SHP77 (cell line): Measurements from ENCODE around the gene MYLK.
A peak's percentile ranks its signal among the peaks of the same experiment; 100 is the strongest.
"Not testable (repeated sequence)": the region's sequence is repeated elsewhere in the genome, so short reads cannot be mapped to it uniquely, and the experiment has no call there.

Experiments
- DNase-seq, 2 experiments: peaks; one replicate each; lab custom pipeline; 2025; lab: John Stamatoyannopoulos, UW

MYLK gene

DNA sequence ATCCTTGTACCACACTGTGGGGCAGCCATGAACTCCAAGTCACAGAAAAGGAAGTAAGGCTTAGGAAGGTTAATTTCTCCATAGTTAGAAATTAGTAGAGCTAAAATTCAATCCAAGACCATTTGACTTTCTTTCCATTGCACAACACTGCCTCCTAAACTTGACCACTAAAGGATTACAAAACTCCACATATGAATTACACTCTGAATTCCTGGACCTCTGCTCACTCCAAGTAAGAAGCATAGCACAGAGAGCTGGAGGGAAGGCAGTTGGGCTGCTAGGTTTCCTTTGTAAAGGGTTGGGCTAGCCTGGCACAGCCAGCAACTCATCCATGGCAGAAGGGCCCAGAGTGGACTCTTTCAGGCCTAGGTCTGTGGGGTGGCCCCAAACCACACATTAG is 134.4 kb downstream of the MYLK start:
- DNase-seq = no peak

- DNase-seq = no peak
Measured at GRCh38 chr3:123745184-123745855, 138.8 kb downstream of the MYLK start.

- no peak for DNase-seq
Measured at GRCh38 chr3:123744064-123744463, 140.1 kb downstream of the MYLK start.

- DNase-seq = no peak
Measured at GRCh38 chr3:123743121-123743520, 141.0 kb downstream of the MYLK start.

- no peak for DNase-seq
Measured at GRCh38 chr3:123741041-123741511, 143.1 kb downstream of the MYLK start.

DNA sequence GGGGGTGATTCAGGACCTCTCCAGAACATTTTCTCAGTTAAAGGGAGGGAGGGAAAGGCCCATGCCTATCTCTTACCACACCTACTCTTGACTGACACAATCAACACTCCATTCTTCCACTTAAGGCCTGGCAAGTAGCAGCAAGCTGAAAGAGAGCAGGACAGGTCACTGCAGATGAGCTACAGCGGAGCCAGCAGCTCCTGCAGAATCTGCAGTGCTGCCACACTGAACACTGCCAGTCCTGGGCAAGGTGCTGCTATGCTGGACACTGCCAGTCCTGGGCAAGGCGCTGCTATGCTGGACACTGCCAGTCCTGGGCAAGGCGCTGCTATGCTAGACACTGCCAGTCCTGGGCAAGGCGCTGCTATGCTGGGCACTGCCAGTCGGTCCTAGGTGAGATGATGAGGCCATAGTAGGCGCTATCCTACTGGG is 143.7 kb downstream of the MYLK start:
- DNase-seq = no peak

- no peak for DNase-seq
Measured at GRCh38 chr3:123739754-123740153, 144.4 kb downstream of the MYLK start.

- DNase-seq = no peak
Measured at GRCh38 chr3:123739106-123739505, 145.0 kb downstream of the MYLK start.

DNA sequence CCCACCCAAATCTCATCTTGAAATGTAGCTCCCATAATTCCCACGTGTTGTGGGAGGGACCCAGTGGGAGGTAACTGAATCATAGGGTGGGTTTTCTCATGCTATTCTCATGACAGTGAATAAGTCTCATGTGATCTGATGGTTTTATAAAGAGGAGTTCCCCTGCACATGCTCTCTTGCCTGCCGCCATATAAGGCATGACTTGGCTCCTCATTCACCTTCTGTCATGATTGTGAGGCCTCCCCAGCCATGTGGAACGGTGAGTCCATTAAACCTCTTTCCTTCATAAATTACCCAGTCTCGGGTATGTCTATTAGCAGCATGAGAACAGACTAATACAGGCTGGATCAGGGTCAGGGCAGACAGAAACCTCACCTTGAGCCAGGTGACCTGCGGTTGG is 145.6 kb downstream of the MYLK start:
- not testable (repeated sequence) for DNase-seq

DNA sequence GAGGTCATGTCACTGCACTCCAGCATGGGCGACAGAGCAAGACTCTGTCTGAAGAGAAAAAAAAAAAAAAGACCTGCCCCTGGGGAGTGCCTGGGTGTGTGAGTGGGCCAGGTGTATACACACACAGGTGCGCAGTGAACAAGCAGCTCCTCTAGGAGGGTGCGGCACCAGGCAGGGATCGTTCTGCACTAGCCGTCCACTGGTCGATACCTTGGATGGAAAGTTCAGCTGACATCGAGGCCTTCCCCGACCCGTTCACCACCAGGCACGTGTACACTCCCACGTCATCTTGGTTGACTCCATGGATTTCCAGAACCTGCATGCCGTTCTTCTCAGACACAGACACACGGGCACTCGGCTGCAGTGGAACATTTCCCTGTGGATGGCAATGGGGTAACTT is 147.0 kb downstream of the MYLK start:
- no peak for DNase-seq

DNA sequence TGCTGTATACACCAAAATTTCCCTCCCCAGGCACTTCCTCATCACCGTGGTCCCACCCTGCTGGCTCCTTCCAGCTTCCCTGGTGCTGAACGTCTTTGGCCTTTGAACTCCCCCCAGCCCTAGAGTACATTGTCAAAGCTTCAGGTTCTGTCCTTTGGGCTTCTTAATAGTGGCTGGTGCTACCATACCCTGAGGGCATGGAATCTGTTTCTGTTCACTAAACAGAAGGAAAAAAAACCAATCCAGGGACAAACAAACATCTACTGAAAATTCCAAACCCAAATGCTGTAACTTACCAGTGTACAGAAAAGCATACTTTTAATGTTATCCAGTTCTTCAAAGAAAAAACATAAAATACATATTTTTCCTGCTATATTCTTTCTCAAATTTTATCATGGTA is 148.7 kb downstream of the MYLK start:
- DNase-seq = no peak

GRCh38 chr3:123734527-123734902 is 149.6 kb downstream of the MYLK start:
- no peak for DNase-seq

GRCh38 chr3:123733805-123734526 is 150.2 kb downstream of the MYLK start:
- DNase-seq = no peak

GRCh38 chr3:123733341-123733740 is 150.8 kb downstream of the MYLK start:
- DNase-seq = no peak

- no peak for DNase-seq
Measured at GRCh38 chr3:123732447-123732846, 151.7 kb downstream of the MYLK start.

GRCh38 chr3:123730829-123731228 is 153.3 kb downstream of the MYLK start:
- no peak for DNase-seq

GRCh38 chr3:123728991-123729390 is 155.1 kb downstream of the MYLK start:
- DNase-seq = no peak

DNA sequence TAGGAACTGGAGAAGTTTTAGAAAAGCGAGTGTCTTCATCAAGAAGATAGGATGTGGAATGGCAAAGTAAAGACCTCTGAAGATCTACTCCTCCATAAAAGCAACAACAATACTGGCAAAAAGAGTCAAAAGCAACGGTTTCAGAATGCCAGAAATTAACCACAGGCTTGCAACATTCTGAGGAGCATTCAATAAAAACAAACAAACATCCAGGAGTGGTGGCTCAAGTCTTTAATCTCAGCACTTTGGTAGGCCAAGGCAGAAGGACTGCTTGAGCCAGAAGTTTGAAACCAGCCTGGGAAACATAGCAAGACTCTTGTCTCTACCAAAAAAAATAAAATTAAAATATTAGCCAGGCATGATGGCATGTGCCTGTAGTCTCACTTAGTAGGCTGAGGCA is 156.1 kb downstream of the MYLK start:
- DNase-seq = no peak

GRCh38 chr3:123725652-123726400 is 158.3 kb downstream of the MYLK start:
- DNase-seq = no peak

GRCh38 chr3:123724306-123724705 is 159.8 kb downstream of the MYLK start:
- DNase-seq = no peak

- DNase-seq = peak; percentile 54
Measured at GRCh38 chr3:123723522-123724168, 160.5 kb downstream of the MYLK start.

DNA sequence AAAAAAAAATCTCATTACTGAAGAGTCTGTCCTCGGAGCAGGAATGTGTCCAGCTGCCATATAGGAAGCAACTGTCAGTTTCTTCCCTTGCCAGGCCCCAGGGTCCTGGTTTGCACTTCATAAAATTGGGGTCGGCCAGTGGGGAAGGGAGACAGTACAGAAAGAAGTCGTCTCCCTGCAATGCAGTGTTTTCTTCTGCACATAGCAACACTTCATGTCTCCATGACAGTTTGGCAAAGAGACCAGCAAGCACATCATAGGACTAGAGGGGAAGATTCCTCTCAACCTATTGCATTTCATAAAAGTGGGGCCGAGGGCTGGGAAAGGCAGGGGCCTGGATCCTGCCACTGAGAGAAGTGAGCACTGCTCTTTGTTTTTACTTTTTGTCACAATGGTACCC is 161.1 kb downstream of the MYLK start:
- no peak for DNase-seq
